Neuronal stem cell (in vitro differentiated cells): Measurements from ENCODE around the gene CR1L.

Experiments used
- DNase-seq: peaks from one replicate; pipeline ENCODE4 v3.0.0-alpha.2; 2013; ENCODE audit warnings: low spot score
- H2AFZ ChIP-seq: one replicate; pipeline ENCODE4 v1.6.1; 2013; ENCODE audit warnings: mild to moderate bottlenecking, low read length, inconsistent platforms
- H2AK5ac ChIP-seq: 2 replicates; pipeline ENCODE4 v1.6.1; 2013; ENCODE audit warnings: low read depth, mild to moderate bottlenecking, inconsistent platforms, low read length, moderate library complexity, mixed read lengths
- H2BK120ac ChIP-seq: 2 replicates; pipeline ENCODE4 v1.6.1; 2013; ENCODE audit warnings: low read depth, mild to moderate bottlenecking, inconsistent platforms, low read length, moderate library complexity, mixed read lengths
- H2BK12ac ChIP-seq: one replicate; pipeline ENCODE4 v1.6.1; 2013; ENCODE audit warnings: low read length, inconsistent platforms
- H2BK15ac ChIP-seq: 2 replicates; pipeline ENCODE4 v1.6.1; 2013; ENCODE audit warnings: mild to moderate bottlenecking, low read length, inconsistent platforms, mixed read lengths
- H2BK5ac ChIP-seq: one replicate; pipeline ENCODE4 v1.6.1; 2013; ENCODE audit warnings: inconsistent platforms, mild to moderate bottlenecking, low read length, moderate library complexity
- H3K14ac ChIP-seq: one replicate; pipeline ENCODE4 v1.6.1; 2013; ENCODE audit warnings: low read length, inconsistent platforms
- H3K18ac ChIP-seq: 2 replicates; pipeline ENCODE4 v1.6.1; 2013; ENCODE audit warnings: low read length, inconsistent platforms
- H3K23ac ChIP-seq: 2 replicates; pipeline ENCODE4 v1.6.1; 2013; ENCODE audit warnings: low read depth, mild to moderate bottlenecking, mixed read lengths, low read length, inconsistent platforms; ENCODE audit not compliant: poor library complexity
- H3K27ac ChIP-seq: replicated peaks from 3 replicates; pipeline ENCODE4 v1.5.1; 2013; ENCODE audit warnings: low read length, inconsistent platforms
- H3K27me3 ChIP-seq, 3 experiments: 2 replicates each; pipeline ENCODE4 v1.6.1; 2013; ENCODE audit warnings: low read length in 3 of 3, mild to moderate bottlenecking in 2 of 3, inconsistent platforms in 1 of 3, low read depth in 1 of 3, mixed read lengths in 1 of 3, moderate library complexity in 1 of 3; ENCODE audit not compliant: control insufficient read depth in 3 of 3, insufficient read depth in 3 of 3
- H3K36me3 ChIP-seq, 2 donors: replicated peaks in 1 of 2; 2 replicates each; pipeline ENCODE4 v1.6.1; 2013; ENCODE audit warnings: low read length in 2 of 2; ENCODE audit not compliant: control insufficient read depth in 2 of 2, insufficient read depth in 2 of 2
- H3K4ac ChIP-seq: 2 replicates; pipeline ENCODE4 v1.6.1; 2013; ENCODE audit warnings: inconsistent platforms, mild to moderate bottlenecking, low read length, moderate library complexity
- H3K4me1 ChIP-seq, 2 donors: 1 replicate in 1 of 2; 2 replicates in 1 of 2; pipeline ENCODE4 v1.6.1; 2013; ENCODE audit warnings: low read length in 2 of 2, low read depth in 1 of 2; ENCODE audit not compliant: control insufficient read depth in 2 of 2, insufficient read depth in 1 of 2
- H3K4me2 ChIP-seq: one replicate; pipeline ENCODE4 v1.6.1; 2013; ENCODE audit warnings: mild to moderate bottlenecking, low read length, inconsistent platforms; ENCODE audit not compliant: insufficient read depth, poor library complexity, severe bottlenecking
- H3K4me3 ChIP-seq, 2 donors: 2 replicates each; pipeline ENCODE4 v1.5.1; 2013; ENCODE audit warnings: low read length in 2 of 2, mild to moderate bottlenecking in 2 of 2, inconsistent platforms in 1 of 2, moderate library complexity in 1 of 2
- H3K79me1 ChIP-seq: one replicate; pipeline ENCODE4 v1.6.1; 2013; ENCODE audit warnings: low read depth, mild to moderate bottlenecking, inconsistent platforms, low read length, moderate library complexity
- H3K9ac ChIP-seq: one replicate; pipeline ENCODE4 v1.6.1; 2013; ENCODE audit warnings: mild to moderate bottlenecking, low read depth, low read length, inconsistent platforms; ENCODE audit not compliant: poor library complexity
- H3K9me3 ChIP-seq, 2 donors: replicated peaks in 1 of 2; 2 replicates each; pipeline versions ENCODE3 to v1.6.1; 2013; ENCODE audit warnings: low read length in 2 of 2, mild to moderate bottlenecking in 2 of 2, inconsistent platforms in 1 of 2, low read depth in 1 of 2, mixed read lengths in 1 of 2, moderate library complexity in 1 of 2; ENCODE audit not compliant: control insufficient read depth in 2 of 2, insufficient read depth in 1 of 2
- H4K8ac ChIP-seq: one replicate; pipeline ENCODE4 v1.6.1; 2013; ENCODE audit warnings: low read depth, mild to moderate bottlenecking, inconsistent platforms, low read length, moderate library complexity
- H4K91ac ChIP-seq: one replicate; pipeline ENCODE4 v1.6.1; 2013; ENCODE audit warnings: low read length, low read depth, mild to moderate bottlenecking, inconsistent platforms; ENCODE audit not compliant: poor library complexity
- WGBS, 2 donors: extraction: QIAGEN DNeasy Blood & Tissue Kit; methylation state at CpG; one replicate each; pipeline ENCODE4 v1.1.7; 2013; ENCODE audit warnings: missing lambda C conversion rate in 2 of 2, mixed read lengths in 1 of 2; ENCODE audit not compliant: insufficient read length in 2 of 2, insufficient replicate concordance in 1 of 2; ENCODE audit errors: extremely low coverage in 2 of 2; 5-methylcytosine and 5-hydroxymethylcytosine counted together

The CR1L gene

DNA sequence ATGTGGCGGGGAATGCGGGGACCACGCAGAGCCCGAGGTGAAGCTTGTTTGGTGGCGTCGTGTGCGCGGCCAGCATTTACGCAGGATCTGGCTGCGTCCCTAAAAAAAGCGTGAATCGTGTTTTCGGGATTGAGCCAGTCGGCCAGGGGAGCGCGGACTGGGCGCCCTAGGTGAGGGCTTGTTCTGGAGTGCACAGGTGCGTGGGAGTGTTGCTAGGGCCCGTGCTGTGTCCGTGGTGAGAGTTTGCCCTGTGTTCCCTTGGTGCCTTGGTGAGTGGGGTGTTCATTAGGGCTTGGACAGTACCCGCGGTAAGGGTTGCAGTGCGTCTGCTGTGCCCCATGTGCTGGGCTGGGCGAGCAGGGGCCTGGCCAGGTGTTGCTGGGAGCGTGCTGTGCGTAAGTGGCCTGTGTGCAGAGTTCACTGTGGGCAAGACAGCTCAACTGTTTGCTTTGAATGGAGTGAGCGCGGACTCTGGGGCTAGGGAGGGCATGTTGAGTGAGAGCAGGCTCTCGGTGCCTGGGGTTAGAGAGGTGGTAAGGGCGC lies 107.6 kb downstream of the CR1L start:
- DNase-seq: no peak
- Histone ChIP-seq H3K27ac (peak overlapping the region; percentile 83), H3K4ac (no peak overlapping the region), H3K79me1 (peaks cover 6% of the 10 kb centered on the region), H2BK12ac (no peak overlapping the region), H4K91ac (no peak overlapping the region), H3K36me3 (peaks cover 0 to 21% of the 10 kb centered on the region in 2 donors), H3K4me3 (peak overlapping the region; percentile 86 to 98), H3K23ac (peak overlapping the region; percentile 89), H3K9ac (peak overlapping the region; percentile 97), H3K27me3 (no peaks in the 10 kb centered on the region), H3K9me3 (no peaks in the 10 kb centered on the region), H2BK5ac (peak overlapping the region; percentile 95), H3K14ac (peak overlapping the region; percentile 84), H2BK15ac (peak overlapping the region; percentile 80), H2AK5ac (peak overlapping the region; percentile 54), H3K4me1 (peaks cover 1 to 6% of the 10 kb centered on the region in 2 donors), H2BK120ac (no peak overlapping the region), H3K18ac (peak overlapping the region; percentile 96), H3K4me2 (peak overlapping the region; percentile 89), H2AFZ (peak overlapping the region; percentile 94), H4K8ac (no peak overlapping the region)
- no CpG with 5 or more reads among the region's 30 CpGs for WGBS, 2 donors

DNA sequence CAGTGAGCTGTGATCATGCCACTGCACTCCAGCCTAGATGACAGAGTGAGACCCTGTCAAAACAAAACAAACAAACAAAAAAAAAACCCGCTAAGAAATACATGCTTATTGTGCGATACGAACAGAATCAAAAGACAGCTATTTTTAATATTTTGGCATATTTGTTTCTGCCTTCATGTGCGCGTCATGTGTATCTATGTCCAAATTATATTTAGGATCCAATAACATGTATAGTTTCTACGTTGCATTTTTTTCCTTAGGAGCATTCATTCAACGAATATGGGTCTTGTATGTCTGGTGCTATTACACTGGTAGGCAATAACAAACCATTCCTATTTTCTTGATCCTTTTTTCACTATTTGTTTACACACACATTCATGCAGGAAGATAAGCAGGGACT lies 108.7 kb downstream of the CR1L start:
- Histone ChIP-seq H3K23ac (no peak overlapping the region), H3K27me3 (no peaks in the 10 kb centered on the region), H3K4me2 (no peak overlapping the region), H4K8ac (no peak overlapping the region), H3K4me1 (peaks cover 1 to 6% of the 10 kb centered on the region in 2 donors), H4K91ac (no peak overlapping the region), H2AFZ (no peak overlapping the region), H3K36me3 (peaks cover 3 to 32% of the 10 kb centered on the region in 2 donors), H3K9ac (no peak overlapping the region), H3K14ac (no peak overlapping the region), H3K79me1 (peaks cover 6% of the 10 kb centered on the region), H2BK12ac (no peak overlapping the region), H2BK15ac (no peak overlapping the region), H2BK120ac (no peak overlapping the region), H3K27ac (no peak overlapping the region), H3K4me3 (peak overlapping the region in 1 of 2 donors; percentile 86), H2AK5ac (no peak overlapping the region), H3K4ac (no peak overlapping the region), H2BK5ac (no peak overlapping the region), H3K18ac (no peak overlapping the region), H3K9me3 (no peaks in the 10 kb centered on the region)
- WGBS, 2 donors: no CpG with 5 or more reads among the region's 7 CpGs
- DNase-seq: no peak

DNA sequence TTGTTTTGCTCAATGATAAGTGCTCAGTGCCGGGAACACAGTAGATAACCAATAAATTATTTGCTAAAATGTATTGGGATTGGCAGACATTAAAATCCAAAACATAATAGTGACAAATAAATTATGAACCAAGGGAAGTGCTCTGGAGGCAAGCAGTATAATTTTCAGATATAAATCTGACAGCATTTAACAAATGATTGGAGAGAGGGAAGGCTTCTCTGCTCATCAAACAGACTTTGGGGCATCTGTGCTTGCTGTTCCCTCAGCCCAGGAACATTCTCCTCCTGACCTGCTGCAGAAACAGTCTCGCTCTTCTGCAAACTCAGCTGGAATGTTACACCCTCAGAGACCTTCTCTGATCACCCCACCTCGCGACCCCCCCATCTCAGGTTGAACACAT lies 109.1 kb downstream of the CR1L start:
- peak overlapping the region in 1 of 2 donors; percentile 86 for H3K4me3 ChIP-seq
- peaks cover 1 to 6% of the 10 kb centered on the region in 2 donors for H3K4me1 ChIP-seq
- no peak overlapping the region for H2BK5ac ChIP-seq

DNA sequence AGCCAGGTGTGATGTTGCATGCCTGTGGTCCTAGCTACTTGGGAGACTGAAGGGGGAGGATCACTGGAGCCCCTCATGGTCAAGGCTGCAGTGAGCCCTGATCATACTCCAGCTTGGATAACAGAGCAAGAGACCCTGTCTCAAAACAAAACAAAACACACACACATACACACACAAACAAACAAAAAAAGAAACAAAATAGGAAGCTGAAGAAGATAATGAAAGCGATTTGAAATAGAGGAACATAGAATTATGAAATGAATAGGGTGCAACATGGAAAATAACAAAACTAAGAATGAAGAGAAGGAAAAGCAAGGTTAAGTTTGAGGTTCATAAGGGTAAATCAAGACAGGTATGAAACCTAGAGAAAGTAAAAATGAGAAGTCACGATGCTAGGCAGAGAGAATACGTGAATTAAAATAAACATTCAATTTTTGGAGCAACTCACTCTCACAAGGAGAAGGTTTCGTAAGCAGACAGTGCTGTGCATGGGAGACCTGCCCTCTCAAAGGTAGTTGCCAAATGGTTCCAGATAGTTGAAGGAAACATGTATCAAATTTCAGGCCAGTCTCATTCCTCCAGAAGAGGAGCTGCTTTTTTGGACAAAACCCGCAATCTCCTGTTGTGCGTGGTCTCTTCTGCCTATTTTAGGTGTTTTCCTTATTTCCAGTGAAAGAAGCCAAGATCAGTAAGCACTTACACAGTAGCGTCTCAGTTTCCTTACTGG lies 110.2 kb downstream of the CR1L start:
- no peak overlapping the region for H4K91ac ChIP-seq
- DNase-seq: no peak

More for the DNA sequence above, 109.1 kb downstream of the CR1L start:
- WGBS, 2 donors: no CpG with 5 or more reads among the region's 4 CpGs
- H3K27me3 ChIP-seq: no peaks in the 10 kb centered on the region
- no peak overlapping the region for H3K9ac ChIP-seq
- no peak overlapping the region for H2BK120ac ChIP-seq
- no peak overlapping the region for H4K91ac ChIP-seq
- no peak overlapping the region for H2AK5ac ChIP-seq
- no peak overlapping the region for H2BK12ac ChIP-seq
- H3K4ac ChIP-seq: no peak overlapping the region
- no peak for DNase-seq
- H3K14ac ChIP-seq: no peak overlapping the region
- no peak overlapping the region for H3K18ac ChIP-seq
- no peak overlapping the region for H2BK15ac ChIP-seq
- peaks cover 3 to 36% of the 10 kb centered on the region in 2 donors for H3K36me3 ChIP-seq
- no peaks in the 10 kb centered on the region for H3K9me3 ChIP-seq
- H3K4me2 ChIP-seq: no peak overlapping the region
- peaks cover 6% of the 10 kb centered on the region for H3K79me1 ChIP-seq
- H2AFZ ChIP-seq: no peak overlapping the region
- no peak overlapping the region for H4K8ac ChIP-seq
- H3K27ac ChIP-seq: no peak overlapping the region
- no peak overlapping the region for H3K23ac ChIP-seq

More for the DNA sequence above, 110.2 kb downstream of the CR1L start:
- peaks cover 1 to 6% of the 10 kb centered on the region in 2 donors for H3K4me1 ChIP-seq
- H4K8ac ChIP-seq: no peak overlapping the region
- H3K18ac ChIP-seq: no peak overlapping the region
- no peak overlapping the region for H2BK12ac ChIP-seq
- no peak overlapping the region for H3K4ac ChIP-seq
- H3K23ac ChIP-seq: no peak overlapping the region
- no peak overlapping the region for H3K27ac ChIP-seq
- no peaks in the 10 kb centered on the region for H3K27me3 ChIP-seq
- H3K9me3 ChIP-seq: peaks cover 0 to 8% of the 10 kb centered on the region in 2 donors
- H3K36me3 ChIP-seq: peaks cover 9 to 47% of the 10 kb centered on the region in 2 donors
- no peak overlapping the region for H2AK5ac ChIP-seq
- no CpG with 5 or more reads among the region's 7 CpGs for WGBS, 2 donors
- no peak overlapping the region for H2BK15ac ChIP-seq
- H2BK5ac ChIP-seq: no peak overlapping the region
- no peak overlapping the region for H3K14ac ChIP-seq
- H3K79me1 ChIP-seq: peaks cover 6% of the 10 kb centered on the region
- no peak overlapping the region for H2AFZ ChIP-seq
- no peak overlapping the region for H3K4me2 ChIP-seq
- H3K9ac ChIP-seq: no peak overlapping the region
- no peak overlapping the region for H2BK120ac ChIP-seq
- H3K4me3 ChIP-seq: no peak overlapping the region
